Measurements from ENCODE around the gene COBL. TPM values are rescaled to one million over a fixed set of nuclear protein-coding genes. Genes with fewer than 3 reads are reported as not detected.

The COBL gene
- total and polyA plus RNA-seq, 2 of the 8 experiments (the other 6 are each of a cell fraction or from before 2014, with no cell fraction given) = 13.8 to 40.4 TPM

DNA sequence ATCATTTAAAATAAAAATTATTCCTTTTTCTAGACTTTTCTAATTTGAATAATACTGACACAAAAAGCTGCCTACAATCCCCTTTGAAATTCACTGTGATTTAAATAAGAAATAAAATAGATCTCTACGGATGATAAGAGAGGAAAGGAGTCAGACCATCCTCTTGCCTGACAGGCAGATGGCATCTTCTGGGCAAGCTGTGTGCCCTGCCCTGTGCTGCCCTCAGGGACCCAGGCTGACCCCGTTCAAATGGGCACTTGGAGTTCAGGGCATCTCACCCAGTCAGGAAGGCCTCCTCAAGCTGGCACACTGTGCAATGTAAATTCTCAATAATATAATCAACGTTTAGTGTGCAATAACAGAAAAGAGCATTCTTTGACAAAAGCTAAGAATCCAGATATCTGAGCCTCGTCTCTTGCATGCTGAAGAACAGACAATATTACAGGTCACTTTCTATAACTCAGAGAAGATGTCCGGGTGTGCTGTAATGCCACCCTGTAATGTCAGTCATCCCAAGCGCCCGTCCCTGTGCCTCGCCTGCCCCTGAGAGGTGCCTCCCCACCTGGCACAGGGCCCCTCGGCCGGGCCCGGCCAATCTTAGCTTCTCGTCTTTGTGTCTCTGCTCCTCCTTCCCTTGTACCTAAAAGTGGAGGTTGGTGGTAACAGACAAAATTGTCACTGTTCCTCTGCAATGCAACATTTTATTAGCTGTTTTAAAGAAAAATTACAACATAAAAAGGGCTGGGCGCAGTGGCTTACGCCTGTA, 263.3 kb downstream of the COBL start:
- H2AK5ac ChIP-seq (ENCODE audit: low read depth, low read length) = no peak overlapping the region
- no peaks in the 10 kb centered on the region for H3K79me2 ChIP-seq (ENCODE audit: control insufficient read depth in 1 of 2, insufficient read depth in 2 of 2, low read length in 2 of 2)
- H3K23me2 ChIP-seq (ENCODE audit: low read depth, low read length) = no peaks in the 10 kb centered on the region
- H3K4me2 ChIP-seq (ENCODE audit: insufficient read depth in 1 of 2, low read depth in 2 of 2, low read length in 2 of 2) = no peak overlapping the region
- no peak overlapping the region for H3K56ac ChIP-seq (replicated peaks; ENCODE audit: insufficient read length, low read depth, low read length)
- no peak overlapping the region for H4K8ac ChIP-seq (ENCODE audit: extremely low read depth, insufficient read depth, low read length)
- DNase-seq (ENCODE audit: low read depth in 1 of 2, low spot score in 2 of 2) (no peak), FAIRE-seq (no peak)
- no peak overlapping the region for H4K91ac ChIP-seq (replicated peaks; ENCODE audit: insufficient read length, low read length)
- no peak overlapping the region for H2BK15ac ChIP-seq (ENCODE audit: low read length)
- ChIA-PET CTCF (ENCODE audit: partially characterized antibody) (interaction anchor here (0.7 to 3.1 kb wide), 8 partner anchors 15 to 935 kb away, joined by 3 to 15 read pairs (median 3); no protein-coding TSS in a partner anchor), POLR2A (ENCODE audit: partially characterized antibody) (no interaction called here)
- no peaks in the 10 kb centered on the region for H3K36me3 ChIP-seq (ENCODE audit: control insufficient read depth in 2 of 4, insufficient read depth in 4 of 4, low read length in 3 of 4)
- H4K20me1 ChIP-seq (replicated peaks in 1 of 2; ENCODE audit: control insufficient read depth in 1 of 2, insufficient read depth in 2 of 2, low read length in 2 of 2) = no peaks in the 10 kb centered on the region
- no peaks in the 10 kb centered on the region; the same call in 1 of the 2 replicates for H3K79me1 ChIP-seq (ENCODE audit: low read depth, low read length)
- no peaks in the 10 kb centered on the region for H3K9me3 ChIP-seq (ENCODE audit: insufficient read depth in 2 of 2, low read depth in 1 of 2, low read length in 1 of 2)
- no peak overlapping the region for H2AFZ ChIP-seq (ENCODE audit: low read length)
- H4K5ac ChIP-seq (ENCODE audit: insufficient read length, low read depth, low read length) = no peak overlapping the region
- H3K18ac ChIP-seq (ENCODE audit: extremely low read depth, low read length) = no peak overlapping the region
- no peak overlapping the region for H3K27ac ChIP-seq (ENCODE audit: low read depth, low read length)
- H3K4me3 ChIP-seq (ENCODE audit: extremely low read depth in 1 of 4, insufficient read depth in 2 of 4, low read depth in 3 of 4, low read length in 4 of 4) = no peak overlapping the region
- H3K23ac ChIP-seq (ENCODE audit: insufficient read length) = no peak overlapping the region
- no peak overlapping the region for H2BK12ac ChIP-seq (ENCODE audit: low read depth, low read length)
- no peaks in the 10 kb centered on the region for H3K27me3 ChIP-seq (replicated peaks in 1 of 4; ENCODE audit: control insufficient read depth in 3 of 4, extremely low read depth in 1 of 4, insufficient read depth in 3 of 4, low read length in 3 of 4)
- H3K4ac ChIP-seq (replicated peaks; ENCODE audit: insufficient read length, low read depth, low read length) = no peak overlapping the region
- TF ChIP-seq NRF1 (IDR thresholded peaks at IDR 0.05; ENCODE audit: low read depth, low read length) = no peak
- TF ChIP-seq YY1 (IDR thresholded peaks at IDR 0.05; ENCODE audit: low read depth, low read length) = no peak
- no peak for TF ChIP-seq BACH1 (IDR thresholded peaks at IDR 0.05; ENCODE audit: low read length)
- H3K4me1 ChIP-seq (replicated peaks in 1 of 4; ENCODE audit: control insufficient read depth in 3 of 4, insufficient read depth in 4 of 4, low read length in 3 of 4) = no peaks in the 10 kb centered on the region; a peak in 1 of 7 replicates
- no peak overlapping the region for H2BK120ac ChIP-seq (replicated peaks; ENCODE audit: low read depth, low read length)
- H2BK5ac ChIP-seq (ENCODE audit: low read depth, low read length) = no peak overlapping the region
- 92% methylated on average over 14 of the region's 14 CpGs; no CpG with 5 or more reads in 1 of the 2 experiments for WGBS, 2 experiments (ENCODE audit: extremely low coverage in 1 of 2, insufficient coverage in 1 of 2, insufficient read length in 1 of 2, insufficient replicate concordance in 2 of 2, low coverage in 1 of 2, low lambda C conversion rate in 2 of 2, missing lambda C conversion rate in 1 of 2)
- H3K9ac ChIP-seq (replicated peaks in 1 of 4; ENCODE audit: extremely low read depth in 1 of 4, low read depth in 3 of 4, low read length in 3 of 4) = no peak overlapping the region
- no peak overlapping the region for H2BK20ac ChIP-seq (ENCODE audit: low read length)
- H3K14ac ChIP-seq (ENCODE audit: insufficient read length) = no peak overlapping the region
